HG03103 (cell line): ENCODE measurements around the gene AXIN1.
"Not testable (repeated sequence)": the region's sequence is repeated elsewhere in the genome, so short reads cannot be mapped to it uniquely, and the experiment has no call there.

ENCODE experiments used
- ATAC-seq: cut with Tn5 transposase; IDR thresholded peaks from one replicate; pipeline ENCODE4 v1.9.1; 2021; ENCODE audit warnings: low read depth; ENCODE audit not compliant: unreplicated experiment

Gene AXIN1

DNA sequence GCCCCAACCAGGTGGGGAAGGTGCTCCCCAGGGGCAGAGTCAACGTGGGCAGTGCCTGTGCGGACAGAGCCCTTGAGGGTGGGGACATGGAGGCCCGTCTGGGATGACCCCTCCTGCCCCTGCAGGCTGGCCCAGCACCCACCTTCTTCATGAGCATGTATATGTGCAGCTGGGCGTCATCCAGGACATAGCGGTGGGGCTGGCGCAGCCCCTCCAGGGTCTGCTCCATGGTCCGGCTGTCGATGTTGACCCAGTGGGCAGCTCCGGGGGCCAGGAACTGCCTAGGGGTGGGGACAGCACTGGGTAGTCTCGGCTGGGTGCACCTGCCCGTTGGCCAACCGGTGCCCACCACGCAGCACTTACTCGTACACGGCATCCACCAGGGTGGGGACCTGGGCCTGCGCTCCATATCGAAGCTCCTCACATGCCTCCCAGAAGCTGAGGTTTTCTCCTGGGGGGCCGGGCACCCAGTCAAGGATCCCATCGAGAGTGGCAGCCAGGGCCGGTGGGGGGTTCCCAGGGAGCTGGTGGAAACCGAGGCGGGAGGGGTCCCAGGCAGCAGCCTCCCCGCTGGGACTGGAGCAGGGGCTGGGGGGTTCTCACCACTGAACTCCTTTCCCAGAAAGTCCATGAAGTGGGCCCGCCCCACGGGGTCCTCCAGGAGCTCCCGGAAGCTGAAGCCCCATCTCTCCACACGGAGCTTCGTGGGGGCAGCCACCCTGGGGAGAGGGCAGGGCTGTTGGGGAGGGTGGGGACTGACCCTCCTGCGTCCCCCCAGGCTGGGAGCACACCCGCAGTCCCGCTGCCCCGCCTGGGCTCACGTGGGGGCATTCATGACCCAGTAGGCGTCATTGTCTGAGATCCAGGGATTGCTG is 81.9 kb downstream of the AXIN1 start:
- ATAC-seq: no peak

DNA sequence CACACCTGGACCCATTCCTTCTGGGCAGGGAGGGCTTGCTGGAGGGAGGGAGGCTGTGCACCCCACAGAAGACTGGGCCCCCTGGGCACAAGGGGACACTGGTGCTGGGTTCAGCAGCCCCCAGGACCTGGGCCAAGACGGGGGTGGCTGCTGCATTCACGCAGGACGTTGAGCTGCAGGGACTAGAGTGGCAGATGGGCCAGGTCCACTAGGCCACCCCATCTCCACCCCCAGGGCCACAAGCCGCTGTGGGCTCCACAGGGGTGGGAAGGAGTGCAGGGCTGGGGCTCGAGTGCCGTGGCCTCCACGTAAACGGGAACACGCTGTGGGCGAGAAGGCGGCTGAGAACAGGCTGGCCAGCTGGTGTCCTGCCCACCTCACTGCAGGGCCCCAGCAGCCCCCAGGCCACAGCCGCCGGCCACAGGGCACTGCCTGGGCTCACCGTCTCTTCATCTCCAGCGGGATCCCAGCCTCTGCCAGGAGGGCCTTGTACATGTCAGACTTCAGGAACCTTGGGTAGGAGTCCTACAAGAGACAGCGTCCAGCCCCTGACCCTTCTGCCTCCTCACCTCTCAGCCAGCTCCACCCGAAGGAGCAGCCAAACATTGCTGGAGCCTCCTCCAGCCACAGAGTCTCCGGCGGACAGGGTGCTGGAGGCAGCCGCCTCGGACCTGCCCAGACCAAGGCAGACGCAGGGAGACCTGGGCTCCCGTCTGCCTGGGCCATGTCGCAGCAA is 83.3 kb downstream of the AXIN1 start:
- ATAC-seq: no peak

DNA sequence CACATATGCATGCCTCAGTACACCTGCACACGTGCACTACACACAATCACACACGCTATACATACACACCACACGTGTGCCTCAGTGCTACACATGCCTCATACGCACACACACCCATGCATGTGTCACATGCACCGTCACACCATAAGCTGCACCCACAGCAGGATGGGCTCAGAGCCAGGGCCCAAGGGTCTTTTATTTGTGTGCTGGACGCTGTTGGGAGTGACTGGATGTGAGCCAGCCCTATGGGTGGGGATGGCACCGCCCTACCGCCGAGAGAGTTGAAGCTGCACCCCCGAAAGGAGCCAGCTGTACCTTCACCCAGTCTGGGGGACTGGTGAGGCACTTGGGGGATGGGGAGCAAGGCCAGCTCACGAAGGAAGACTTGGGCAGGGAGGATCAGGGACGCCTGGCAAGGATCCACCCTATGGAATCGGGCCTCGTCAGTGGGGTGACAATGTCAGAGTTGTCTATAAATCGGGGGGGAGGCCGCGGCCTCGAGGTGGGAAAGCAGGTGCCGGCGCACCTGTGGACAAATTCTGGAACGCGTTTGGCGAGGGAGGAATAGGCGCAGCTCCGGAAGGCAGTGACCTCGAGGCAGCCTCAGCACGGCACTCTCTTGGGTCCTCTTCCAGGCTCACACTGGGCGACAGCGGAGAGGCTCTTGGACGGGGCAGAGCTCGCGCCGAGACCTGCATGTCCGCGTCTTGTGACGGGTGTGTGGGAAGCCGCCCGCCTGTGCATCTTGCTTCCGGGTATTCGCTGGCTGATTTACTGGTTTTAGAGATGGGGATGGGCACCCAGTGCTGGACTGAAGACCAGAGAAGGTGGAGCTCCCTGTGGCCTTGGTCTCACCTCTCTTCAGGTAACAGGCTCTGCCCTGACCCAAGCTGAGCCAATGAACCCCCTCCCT is 84.1 kb downstream of the AXIN1 start:
- no peak for ATAC-seq

DNA sequence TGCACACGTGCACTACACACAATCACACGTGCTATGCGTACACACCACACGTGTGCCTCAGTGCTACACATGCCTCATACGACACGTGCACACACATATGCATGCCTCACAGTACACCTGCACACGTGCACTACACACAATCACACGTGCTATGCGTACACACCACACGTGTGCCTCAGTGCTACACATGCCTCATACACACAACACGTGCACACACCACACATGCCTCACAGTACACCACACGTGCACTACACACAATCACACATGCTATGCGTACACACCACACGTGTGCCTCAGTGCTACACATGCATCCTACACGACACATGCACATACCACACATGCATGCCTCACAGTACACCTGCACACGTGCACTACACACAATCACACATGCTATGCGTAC is 85.0 kb downstream of the AXIN1 start:
- not testable (repeated sequence) for ATAC-seq

DNA sequence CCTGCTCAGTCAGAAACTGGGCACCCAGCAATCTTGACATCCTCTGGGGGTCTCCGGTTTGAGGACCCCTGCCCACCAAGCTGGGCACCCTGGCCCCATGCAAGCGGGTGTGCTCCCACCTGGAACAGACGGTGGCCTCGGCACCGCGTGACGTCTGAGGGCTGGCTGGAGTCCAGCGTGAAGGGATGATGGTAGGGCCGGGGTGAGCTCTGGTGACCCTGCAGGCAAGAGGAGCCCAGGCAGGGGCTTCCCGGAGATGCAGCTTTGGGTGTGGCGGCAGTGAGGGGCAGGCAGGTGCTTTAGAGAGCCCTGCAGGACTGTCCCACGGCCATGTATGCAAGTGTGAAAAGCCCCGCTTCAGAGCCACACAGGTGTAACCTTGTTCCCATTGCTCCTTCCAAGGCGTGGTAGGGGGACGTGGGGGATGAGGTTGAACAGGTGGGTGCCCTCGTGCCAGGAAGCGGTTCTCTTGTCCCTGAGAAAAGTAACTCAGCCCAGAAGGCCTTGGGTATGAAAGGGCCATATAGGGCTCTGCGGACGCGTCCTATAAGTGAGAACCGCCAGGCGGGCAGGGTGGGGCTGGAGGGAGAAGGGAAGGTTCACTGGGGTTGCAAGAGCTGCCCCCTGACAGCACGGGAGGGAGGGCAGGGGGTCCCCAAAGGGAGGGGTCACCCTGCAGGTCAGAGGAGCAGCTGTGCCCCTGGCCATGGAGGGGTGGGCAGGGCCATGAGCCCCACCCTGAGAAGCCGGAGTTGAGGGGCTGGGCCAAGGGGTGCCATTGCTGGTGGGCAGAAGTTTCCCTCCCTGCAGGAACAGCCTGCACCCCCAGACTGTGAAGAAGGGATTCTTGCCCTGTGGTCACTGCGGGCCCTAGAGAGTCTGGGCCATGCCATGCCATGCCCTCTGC is 86.0 kb downstream of the AXIN1 start:
- no peak for ATAC-seq

DNA sequence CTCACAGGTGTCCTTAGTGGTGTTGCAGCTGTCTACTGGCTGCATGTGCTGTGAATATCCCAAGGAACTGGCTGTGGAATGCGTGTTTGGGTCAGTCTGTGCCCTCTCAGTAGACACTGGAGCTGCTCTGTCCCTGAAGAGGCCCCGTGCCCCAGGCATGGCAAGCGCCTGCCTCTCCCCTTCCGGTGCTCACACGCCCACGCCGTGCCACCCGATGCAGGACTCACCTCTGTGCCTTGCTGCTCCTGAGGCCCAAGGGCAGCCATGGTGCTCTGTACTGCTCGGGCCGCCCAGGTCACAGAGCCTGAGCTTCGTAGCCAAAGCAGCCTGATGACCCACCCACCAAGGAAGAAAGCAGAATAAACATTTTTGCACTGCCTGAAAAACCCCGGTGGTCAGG is 86.8 kb downstream of the AXIN1 start:
- ATAC-seq: no peak

DNA sequence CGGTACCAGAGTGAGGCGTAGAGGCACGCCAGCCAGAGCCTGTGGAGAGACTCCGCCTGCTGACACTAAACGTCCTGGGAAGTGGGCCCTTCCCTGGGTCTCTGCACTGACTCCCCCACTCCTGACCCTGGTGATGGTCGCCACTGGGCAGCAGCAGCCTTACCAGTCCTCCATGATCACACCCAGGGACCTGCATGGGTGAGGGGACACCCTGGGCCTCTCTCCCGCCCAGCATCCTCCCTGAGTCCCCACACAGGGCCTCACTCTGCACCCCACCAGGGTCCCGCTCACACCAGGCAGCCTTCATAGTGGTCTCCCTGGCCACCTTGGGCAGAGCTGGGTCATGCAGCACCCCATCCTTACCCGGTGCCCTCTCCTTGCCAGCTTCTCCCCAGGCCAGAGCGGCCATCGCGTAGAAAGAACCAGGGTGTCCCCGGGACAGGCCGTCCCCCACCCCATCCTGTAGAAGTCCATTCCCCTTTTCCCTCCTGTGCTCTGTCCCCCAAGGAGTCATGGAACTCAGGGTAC is 87.5 kb downstream of the AXIN1 start:
- no peak for ATAC-seq

DNA sequence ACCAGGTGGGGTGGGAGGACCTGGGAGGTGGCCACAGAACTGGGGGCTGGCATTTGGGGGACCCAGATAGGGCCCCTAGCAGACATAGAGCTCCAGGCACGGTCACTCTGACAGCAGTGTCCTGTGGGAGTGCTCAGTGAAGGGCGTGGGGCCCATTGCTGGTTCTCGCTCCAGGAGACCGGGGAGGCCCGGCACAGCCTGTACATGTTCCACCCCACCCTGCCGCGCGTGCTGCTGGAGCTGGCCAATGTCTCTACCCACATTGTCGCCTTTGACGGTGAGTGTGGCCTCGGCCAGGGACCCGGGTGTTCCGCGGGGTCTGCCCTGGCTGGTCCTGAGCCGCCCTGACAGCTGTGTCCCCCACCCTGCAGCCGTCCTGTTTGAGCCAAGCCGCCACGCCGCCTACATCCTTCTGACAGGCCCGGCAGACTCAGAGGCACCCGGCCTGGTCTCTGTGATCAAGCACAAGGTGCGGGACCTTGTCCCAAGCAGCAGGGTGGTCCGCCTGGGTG is 88.0 kb downstream of the AXIN1 start:
- no peak for ATAC-seq

DNA sequence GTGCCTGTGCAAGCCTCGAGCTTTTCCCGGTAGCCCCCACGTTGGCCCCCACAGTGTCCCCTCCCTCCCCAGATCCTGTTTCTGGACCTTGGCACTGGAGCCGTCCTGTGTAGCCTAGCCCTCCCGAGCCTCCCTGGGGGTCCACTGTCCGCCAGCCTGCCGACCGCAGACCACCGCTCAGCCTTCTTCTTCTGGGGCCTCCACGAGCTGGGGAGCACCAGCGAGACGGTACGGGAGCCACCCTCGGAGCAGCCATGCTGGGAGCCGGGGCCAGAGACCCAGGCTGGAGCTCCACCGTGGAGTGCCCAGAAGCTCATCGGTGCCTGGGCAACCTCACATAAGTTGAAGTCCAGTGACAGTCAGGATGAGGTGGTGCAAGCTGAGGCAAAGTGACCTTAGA is 88.6 kb downstream of the AXIN1 start:
- no peak for ATAC-seq

DNA sequence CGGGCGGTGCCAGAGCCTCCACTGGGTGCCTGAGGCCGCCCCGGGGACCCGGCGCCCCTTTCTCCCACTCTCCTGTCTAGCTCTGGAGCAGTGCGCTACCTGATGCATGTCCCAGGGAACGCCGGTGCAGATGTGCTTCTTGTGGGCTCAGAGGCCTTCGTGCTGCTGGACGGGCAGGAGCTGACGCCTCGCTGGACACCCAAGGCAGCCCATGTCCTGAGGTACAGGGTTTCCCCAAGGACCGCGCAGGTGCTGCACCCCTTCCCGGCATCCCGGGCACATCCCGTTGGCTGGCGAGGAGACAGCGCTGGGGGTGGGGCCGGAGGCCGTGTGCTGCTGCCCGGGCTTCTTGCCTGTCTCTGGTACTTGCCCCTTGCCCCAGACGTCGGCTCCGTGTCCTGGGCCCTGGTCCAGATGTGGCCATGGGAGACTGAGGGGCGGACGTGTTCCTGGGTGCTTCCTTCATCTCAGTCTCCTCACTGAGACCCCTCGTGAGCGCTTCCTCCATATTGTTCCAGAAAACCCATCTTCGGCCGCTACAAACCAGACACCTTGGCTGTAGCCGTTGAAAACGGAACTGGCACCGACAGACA is 89.2 kb downstream of the AXIN1 start:
- ATAC-seq: no peak

DNA sequence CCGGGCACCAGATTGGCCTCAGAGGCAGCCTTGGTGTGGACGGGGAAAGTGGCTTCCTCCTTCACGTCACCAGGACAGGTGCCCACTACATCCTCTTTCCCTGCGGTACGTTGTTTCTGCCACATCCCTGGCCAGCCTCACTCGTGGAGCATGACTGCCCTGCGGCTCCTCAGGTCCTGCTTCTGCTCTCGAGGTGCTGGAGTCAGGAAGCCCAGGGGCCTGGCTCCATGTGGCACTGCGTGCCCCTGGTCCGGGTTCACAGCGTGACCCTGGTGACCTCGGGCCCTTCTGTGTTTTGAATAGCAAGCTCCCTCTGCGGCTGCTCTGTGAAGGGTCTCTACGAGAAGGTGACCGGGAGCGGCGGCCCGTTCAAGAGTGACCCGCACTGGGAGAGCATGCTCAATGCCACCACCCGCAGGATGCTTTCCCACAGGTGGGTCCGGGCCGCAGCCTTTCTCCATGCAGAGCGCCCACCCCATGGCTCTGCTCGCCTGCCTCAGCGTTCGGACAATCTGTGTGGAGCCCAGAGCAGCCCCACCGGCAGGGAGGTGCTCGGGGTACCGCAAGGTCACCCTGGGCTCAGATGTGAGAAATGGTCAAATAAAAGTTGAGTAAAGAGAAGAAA is 90.3 kb downstream of the AXIN1 start:
- ATAC-seq: no peak

DNA sequence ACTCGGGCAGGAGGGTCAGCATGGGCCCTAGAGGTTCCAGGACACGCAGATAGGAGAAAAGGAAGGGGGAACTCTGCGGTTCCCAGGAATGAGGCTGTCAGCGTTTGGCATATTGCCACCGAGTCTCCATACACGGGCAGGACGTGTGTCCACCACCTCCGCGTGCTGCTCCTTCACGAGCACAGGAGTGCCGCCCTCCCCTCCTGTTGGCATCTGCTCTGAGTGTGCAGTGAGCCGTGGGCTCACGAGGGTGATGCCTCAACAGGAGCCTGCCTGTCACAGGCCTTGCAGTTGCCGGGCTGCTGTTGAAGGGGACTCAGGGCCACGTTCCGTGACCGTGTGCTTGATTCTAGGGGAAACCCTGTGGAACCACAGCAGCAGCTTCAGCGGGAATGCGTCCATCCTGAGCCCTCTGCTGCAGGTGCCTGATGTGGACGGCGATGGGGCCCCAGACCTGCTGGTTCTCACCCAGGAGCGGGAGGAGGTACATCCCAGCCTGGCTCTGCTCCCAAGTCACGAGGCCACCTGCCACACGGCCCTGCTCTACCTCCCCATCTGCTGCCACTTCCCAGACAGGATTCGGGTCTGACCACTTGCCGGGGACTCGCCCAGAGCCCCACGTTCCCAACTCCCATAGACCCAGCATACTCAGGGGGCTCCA is 91.4 kb downstream of the AXIN1 start:
- no peak for ATAC-seq

DNA sequence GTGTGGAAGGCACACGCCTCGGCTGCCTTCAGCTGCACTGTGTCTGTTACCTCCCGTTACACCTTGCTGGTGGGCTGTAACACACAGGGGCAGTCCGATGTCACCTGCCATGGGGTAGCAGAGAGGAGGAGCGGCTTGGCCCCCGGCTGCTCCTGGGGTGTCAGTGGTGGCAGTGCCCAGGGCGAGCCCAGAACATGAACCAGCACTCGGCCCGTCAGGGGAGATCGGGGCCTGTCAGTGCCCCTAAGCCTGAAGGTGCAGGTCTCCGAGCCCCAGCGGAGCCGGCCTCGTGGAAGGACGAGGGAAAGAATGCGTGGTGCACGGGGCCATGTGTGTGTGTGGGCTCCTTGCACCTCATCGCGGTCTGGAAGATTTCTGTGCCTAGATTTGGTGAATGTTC is 92.2 kb downstream of the AXIN1 start:
- ATAC-seq: no peak

DNA sequence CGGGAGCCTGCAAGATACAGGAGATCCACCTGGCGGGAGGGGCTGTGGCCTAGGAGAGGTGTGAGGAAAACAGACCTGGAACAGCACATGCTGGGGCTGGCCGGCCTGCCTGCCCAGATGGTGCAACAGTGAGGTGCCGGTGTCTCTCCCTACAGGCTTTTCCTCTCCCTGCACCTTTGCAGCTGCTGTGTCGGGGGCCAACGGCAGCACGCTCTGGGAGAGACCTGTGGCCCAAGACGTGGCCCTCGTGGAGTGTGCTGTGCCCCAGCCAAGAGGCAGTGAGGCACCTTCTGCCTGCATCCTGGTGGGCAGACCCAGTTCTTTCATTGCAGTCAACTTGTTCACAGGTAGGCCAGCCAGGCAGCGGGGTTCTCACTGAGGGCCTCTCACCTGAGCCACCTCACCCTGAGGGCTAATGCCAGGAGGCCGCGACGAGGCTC is 92.7 kb downstream of the AXIN1 start:
- no peak for ATAC-seq

DNA sequence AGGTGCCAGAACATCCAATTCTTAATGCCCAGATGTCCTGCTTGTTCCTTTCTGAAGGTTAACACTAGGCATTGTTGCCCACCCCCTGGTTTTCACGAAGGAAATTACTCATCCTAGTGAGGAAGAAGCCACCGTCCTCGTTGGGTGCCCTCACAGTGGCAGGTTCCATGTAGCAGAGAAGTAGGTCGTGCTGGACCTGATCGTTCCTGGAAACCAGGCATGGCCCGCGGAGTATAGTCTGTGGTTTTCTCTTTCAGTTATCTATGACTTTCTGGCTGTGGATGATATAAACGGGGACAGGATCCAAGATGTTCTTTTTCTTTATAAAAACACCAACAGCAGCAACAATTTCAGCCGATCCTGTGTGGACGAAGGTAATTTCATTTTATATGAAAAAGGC is 93.3 kb downstream of the AXIN1 start:
- no peak for ATAC-seq

DNA sequence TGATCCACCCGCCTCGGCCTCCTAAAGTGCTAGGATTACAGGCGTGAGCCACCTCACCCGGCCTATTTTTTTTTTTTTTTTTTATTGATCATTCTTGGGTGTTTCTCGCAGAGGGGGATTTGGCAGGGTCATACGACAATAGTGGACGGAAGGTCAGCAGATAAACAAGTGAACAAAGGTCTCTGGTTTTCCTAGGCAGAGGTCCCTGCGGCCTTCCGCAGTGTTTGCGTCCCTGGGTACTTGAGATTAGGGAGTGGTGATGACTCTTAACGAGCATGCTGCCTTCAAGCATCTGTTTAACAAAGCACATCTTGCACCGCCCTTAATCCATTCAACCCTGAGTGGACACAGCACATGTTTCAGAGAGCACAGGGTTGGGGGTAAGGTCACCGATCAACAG is 94.4 kb downstream of the AXIN1 start:
- ATAC-seq: not testable (repeated sequence)

DNA sequence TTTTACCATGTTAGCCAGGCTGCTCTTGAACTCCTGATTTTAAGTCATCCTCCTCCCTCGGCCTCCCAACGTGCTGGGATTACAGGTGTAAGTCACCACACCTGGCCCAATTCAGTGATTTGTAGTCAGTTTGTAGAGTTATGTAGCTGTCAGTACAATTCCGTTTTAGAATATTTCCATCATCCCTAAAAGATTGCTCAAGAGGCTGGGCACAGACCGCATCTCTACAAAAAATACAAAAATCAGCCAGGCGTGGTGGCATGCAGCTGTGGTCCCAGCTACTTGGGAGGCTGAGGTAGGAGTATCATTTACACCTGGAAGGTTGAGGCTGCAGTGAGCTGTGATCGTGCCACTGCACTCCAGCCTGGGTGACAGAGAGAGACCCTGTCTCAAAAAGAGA is 97.3 kb downstream of the AXIN1 start:
- ATAC-seq: no peak

DNA sequence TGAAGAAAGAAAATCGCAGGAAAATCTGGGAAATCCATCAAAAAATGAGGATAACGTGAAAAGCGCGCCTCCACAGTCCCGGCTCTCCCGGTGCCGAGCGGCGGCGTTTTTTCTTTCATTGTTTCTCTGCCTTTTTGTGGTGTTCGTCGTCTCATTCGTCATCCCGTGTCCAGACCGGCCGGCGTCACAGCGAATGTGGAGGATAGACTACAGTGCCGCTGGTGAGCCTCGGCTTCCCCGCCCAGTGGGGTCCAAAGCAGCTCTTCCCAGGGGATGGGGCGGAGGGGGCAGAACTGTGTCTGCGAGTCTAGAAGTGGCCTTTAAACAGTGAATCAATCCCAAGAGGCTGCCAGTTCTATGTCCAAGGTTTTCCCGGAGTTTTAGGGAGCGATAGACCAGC is 98.1 kb downstream of the AXIN1 start:
- no peak for ATAC-seq
